ENCODE measurements around the gene CPLX3. TPM values are rescaled to one million over a fixed set of nuclear protein-coding genes. Genes with fewer than 3 reads are reported as not detected.

The CPLX3 gene
- total RNA-seq, 2 donors from 2014 or later = not detected

DNA sequence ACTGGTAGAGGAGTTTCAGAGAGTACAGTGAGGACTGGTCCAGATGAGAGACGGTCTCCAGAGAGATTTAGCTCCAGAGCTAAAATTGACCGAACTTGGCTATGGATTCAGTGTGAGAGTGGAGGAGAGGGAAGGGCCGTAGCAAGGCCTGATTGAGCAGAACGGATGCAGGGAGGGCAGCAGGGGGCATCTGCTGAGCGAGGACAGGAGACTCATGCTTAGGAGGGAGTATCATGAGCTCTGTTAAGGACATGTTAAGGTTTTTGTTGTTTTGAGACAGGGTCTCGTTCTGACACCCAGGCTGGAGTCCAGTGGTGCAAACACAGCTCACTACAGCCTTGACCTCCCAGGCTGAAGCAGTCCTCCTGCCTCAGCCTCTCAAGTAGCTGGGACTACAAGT lies 21.5 kb upstream of the CPLX3 start:
- no peak overlapping the region for H3K4me3 Mint-ChIP-seq
- H3K36me3 Mint-ChIP-seq (ENCODE audit: low read depth) = peaks cover 35% of the 10 kb centered on the region
- TF ChIP-seq, protein P1, sequence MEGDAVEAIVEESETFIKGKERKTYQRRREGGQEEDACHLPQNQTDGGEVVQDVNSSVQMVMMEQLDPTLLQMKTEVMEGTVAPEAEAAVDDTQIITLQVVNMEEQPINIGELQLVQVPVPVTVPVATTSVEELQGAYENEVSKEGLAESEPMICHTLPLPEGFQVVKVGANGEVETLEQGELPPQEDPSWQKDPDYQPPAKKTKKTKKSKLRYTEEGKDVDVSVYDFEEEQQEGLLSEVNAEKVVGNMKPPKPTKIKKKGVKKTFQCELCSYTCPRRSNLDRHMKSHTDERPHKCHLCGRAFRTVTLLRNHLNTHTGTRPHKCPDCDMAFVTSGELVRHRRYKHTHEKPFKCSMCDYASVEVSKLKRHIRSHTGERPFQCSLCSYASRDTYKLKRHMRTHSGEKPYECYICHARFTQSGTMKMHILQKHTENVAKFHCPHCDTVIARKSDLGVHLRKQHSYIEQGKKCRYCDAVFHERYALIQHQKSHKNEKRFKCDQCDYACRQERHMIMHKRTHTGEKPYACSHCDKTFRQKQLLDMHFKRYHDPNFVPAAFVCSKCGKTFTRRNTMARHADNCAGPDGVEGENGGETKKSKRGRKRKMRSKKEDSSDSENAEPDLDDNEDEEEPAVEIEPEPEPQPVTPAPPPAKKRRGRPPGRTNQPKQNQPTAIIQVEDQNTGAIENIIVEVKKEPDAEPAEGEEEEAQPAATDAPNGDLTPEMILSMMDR (conservative IDR thresholded peaks at IDR 0.05) = no peak
- H3K27ac ChIP-seq (ENCODE audit: low read depth, low read length) = no peak overlapping the region
- no peak for DNase-seq
- no peak overlapping the region for H3K4me3 ChIP-seq (ENCODE audit: low read length)
- H3K27me3 ChIP-seq (ENCODE audit: control insufficient read depth, insufficient read depth, low read length, poor library complexity, severe bottlenecking) = no peaks in the 10 kb centered on the region
- peaks cover 39% of the 10 kb centered on the region for H3K36me3 ChIP-seq (ENCODE audit: control insufficient read depth, insufficient read depth, low read length)
- no peaks in the 10 kb centered on the region for H3K4me1 ChIP-seq (ENCODE audit: control insufficient read depth, insufficient read depth, low read length)
- H3K27me3 Mint-ChIP-seq (ENCODE audit: insufficient read depth) = no peaks in the 10 kb centered on the region
- WGBS, 2 experiments (ENCODE audit: insufficient coverage in 1 of 2, insufficient read length in 1 of 2) = 89 to 95% methylated on average over 6 of the region's 6 CpGs
- no peak overlapping the region for H3K27ac Mint-ChIP-seq
- H3K9ac ChIP-seq (ENCODE audit: extremely low read depth, low read length, poor library complexity, severe bottlenecking) = no peak overlapping the region
- peaks cover 7% of the 10 kb centered on the region for H3K4me1 Mint-ChIP-seq
- H3K9me3 ChIP-seq (ENCODE audit: control insufficient read depth, low read length) = no peaks in the 10 kb centered on the region
- no peaks in the 10 kb centered on the region for H3K9me3 Mint-ChIP-seq

- Histone ChIP-seq H3K4me3 (ENCODE audit: low read length) (no peak overlapping the region), H3K27me3 (ENCODE audit: control insufficient read depth, insufficient read depth, low read length, poor library complexity, severe bottlenecking) (no peaks in the 10 kb centered on the region), H3K4me1 (ENCODE audit: control insufficient read depth, insufficient read depth, low read length) (no peaks in the 10 kb centered on the region), H3K9ac (ENCODE audit: extremely low read depth, low read length, poor library complexity, severe bottlenecking) (no peak overlapping the region), H3K27ac (ENCODE audit: low read depth, low read length) (no peak overlapping the region), H3K36me3 (ENCODE audit: control insufficient read depth, insufficient read depth, low read length) (peaks cover 17% of the 10 kb centered on the region), H3K9me3 (ENCODE audit: control insufficient read depth, low read length) (no peaks in the 10 kb centered on the region)
- peaks cover 19% of the 10 kb centered on the region for H3K36me3 Mint-ChIP-seq (ENCODE audit: low read depth)
- no peak overlapping the region for H3K4me3 Mint-ChIP-seq
- no peak overlapping the region for H3K27ac Mint-ChIP-seq
- no peaks in the 10 kb centered on the region for H3K27me3 Mint-ChIP-seq (ENCODE audit: insufficient read depth)
- peaks cover 4% of the 10 kb centered on the region for H3K4me1 Mint-ChIP-seq
- 87 to 88% methylated on average over 5 of the region's 5 CpGs for WGBS, 2 experiments (ENCODE audit: insufficient coverage in 1 of 2, insufficient read length in 1 of 2)
- no peak for DNase-seq
- TF ChIP-seq, protein P1 (conservative IDR thresholded peaks at IDR 0.05) = no peak
- no peaks in the 10 kb centered on the region for H3K9me3 Mint-ChIP-seq
These were observed 19.1 kb upstream of the CPLX3 start for GRCh38 chr15:74807282-74807681.

- no peak overlapping the region for H3K9ac ChIP-seq (ENCODE audit: extremely low read depth, low read length, poor library complexity, severe bottlenecking)
- no peak overlapping the region for H3K27ac ChIP-seq (ENCODE audit: low read depth, low read length)
- Mint-ChIP-seq H3K4me3 (no peak overlapping the region), H3K4me1 (peaks cover 4% of the 10 kb centered on the region), H3K27ac (no peak overlapping the region), H3K27me3 (ENCODE audit: insufficient read depth) (no peaks in the 10 kb centered on the region), H3K36me3 (ENCODE audit: low read depth) (peaks cover 11% of the 10 kb centered on the region), H3K9me3 (no peaks in the 10 kb centered on the region)
- H3K36me3 ChIP-seq (ENCODE audit: control insufficient read depth, insufficient read depth, low read length) = peaks cover 11% of the 10 kb centered on the region
- H3K27me3 ChIP-seq (ENCODE audit: control insufficient read depth, insufficient read depth, low read length, poor library complexity, severe bottlenecking) = no peaks in the 10 kb centered on the region
- TF ChIP-seq, protein P1 (conservative IDR thresholded peaks at IDR 0.05) = no peak
- no peaks in the 10 kb centered on the region for H3K4me1 ChIP-seq (ENCODE audit: control insufficient read depth, insufficient read depth, low read length)
- 93 to 95% methylated on average over 18 of the region's 18 CpGs for WGBS, 2 experiments (ENCODE audit: insufficient coverage in 1 of 2, insufficient read length in 1 of 2)
- DNase-seq = no peak
- no peak overlapping the region for H3K4me3 ChIP-seq (ENCODE audit: low read length)
- H3K9me3 ChIP-seq (ENCODE audit: control insufficient read depth, low read length) = no peaks in the 10 kb centered on the region
These were observed 18.2 kb upstream of the CPLX3 start for GRCh38 chr15:74808078-74808839.

Data from endodermal cell (in vitro differentiated cells).